ENCODE data around the gene TBX2.

The TBX2 gene

DNA sequence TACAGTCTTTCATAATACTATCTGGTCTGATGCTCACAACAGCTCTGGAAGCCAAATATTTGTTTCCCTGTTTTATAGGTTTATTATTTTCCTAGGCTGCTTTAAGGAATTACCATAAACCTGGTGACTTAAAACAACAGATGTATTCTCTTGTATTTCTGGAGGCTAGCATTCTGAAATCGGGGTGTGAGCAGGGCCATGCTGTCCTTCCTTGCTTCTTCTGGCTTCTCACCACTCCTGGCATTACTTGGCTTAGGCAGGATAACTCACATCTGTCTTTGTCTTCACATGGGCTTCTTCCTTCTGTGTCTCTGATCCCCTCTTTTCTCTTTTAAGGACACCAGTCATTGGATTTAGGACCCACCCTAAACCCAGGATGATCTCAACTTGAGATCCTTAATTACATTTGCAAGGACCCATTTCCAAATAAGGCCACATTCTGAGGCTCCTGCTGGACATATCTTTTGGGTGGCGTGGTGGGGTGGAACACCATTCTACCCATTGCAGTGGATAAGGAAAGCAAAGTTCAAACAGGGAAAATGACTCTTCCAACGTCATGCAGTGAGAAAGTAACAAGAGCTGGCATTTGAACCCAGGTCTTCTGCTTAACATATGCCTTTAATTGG lies 39.2 kb upstream of the TBX2 start:
- no peak for DNase-seq (ENCODE audit: low read depth)

DNA sequence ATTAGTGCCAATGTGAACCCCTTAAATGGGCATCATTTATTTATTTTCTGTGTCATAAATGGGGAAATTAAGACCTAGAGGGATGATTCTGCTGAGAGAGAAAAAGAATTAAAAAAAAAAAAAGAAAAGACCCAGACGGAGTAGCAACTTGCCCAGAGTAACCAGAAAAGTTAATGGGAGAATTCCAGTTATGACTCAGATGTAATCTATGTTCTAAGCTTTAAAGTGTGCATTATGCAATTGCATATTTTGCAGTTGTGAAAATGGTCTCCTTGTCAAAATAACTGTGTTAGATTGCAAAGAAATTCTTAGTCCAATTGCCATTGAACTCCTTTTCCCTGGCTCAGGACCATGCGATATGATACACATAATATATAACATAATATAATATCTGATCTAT lies 38.6 kb upstream of the TBX2 start:
- DNase-seq (ENCODE audit: low read depth) = peak; percentile 90
- no peak overlapping the region for H3K4me3 ChIP-seq (ENCODE audit: low read depth, low read length)
- TF ChIP-seq, protein P1, sequence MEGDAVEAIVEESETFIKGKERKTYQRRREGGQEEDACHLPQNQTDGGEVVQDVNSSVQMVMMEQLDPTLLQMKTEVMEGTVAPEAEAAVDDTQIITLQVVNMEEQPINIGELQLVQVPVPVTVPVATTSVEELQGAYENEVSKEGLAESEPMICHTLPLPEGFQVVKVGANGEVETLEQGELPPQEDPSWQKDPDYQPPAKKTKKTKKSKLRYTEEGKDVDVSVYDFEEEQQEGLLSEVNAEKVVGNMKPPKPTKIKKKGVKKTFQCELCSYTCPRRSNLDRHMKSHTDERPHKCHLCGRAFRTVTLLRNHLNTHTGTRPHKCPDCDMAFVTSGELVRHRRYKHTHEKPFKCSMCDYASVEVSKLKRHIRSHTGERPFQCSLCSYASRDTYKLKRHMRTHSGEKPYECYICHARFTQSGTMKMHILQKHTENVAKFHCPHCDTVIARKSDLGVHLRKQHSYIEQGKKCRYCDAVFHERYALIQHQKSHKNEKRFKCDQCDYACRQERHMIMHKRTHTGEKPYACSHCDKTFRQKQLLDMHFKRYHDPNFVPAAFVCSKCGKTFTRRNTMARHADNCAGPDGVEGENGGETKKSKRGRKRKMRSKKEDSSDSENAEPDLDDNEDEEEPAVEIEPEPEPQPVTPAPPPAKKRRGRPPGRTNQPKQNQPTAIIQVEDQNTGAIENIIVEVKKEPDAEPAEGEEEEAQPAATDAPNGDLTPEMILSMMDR (conservative IDR thresholded peaks at IDR 0.05; ENCODE audit: low read depth, low read length) = no peak

More for the DNA sequence above, 39.2 kb upstream of the TBX2 start:
- H3K4me3 ChIP-seq (ENCODE audit: low read depth, low read length) = no peak overlapping the region
- TF ChIP-seq, protein P1 (conservative IDR thresholded peaks at IDR 0.05; ENCODE audit: low read depth, low read length) = no peak

DNA sequence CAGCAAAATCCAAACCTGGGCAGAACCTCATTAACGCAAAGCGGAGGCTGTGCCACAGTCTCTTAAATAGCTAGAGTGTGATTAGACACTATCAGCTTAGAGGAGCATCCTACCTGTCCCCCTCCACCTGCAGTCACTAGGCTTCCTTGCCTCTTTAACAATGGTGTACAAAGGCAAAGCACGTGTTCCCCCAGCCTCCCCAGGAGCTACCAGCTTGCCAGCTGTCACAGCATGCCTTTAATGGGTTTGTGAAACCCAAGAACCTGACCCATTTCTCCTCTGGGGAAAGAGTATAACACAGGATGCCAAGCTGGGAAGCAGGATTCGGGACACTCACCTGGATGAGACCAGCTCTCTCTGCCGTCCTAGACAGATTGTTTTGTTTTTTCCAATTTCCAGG lies 37.2 kb upstream of the TBX2 start:
- TF ChIP-seq, protein P1 (conservative IDR thresholded peaks at IDR 0.05; ENCODE audit: low read depth, low read length) = no peak
- no peak for DNase-seq (ENCODE audit: low read depth)
- no peak overlapping the region for H3K4me3 ChIP-seq (ENCODE audit: low read depth, low read length)

DNA sequence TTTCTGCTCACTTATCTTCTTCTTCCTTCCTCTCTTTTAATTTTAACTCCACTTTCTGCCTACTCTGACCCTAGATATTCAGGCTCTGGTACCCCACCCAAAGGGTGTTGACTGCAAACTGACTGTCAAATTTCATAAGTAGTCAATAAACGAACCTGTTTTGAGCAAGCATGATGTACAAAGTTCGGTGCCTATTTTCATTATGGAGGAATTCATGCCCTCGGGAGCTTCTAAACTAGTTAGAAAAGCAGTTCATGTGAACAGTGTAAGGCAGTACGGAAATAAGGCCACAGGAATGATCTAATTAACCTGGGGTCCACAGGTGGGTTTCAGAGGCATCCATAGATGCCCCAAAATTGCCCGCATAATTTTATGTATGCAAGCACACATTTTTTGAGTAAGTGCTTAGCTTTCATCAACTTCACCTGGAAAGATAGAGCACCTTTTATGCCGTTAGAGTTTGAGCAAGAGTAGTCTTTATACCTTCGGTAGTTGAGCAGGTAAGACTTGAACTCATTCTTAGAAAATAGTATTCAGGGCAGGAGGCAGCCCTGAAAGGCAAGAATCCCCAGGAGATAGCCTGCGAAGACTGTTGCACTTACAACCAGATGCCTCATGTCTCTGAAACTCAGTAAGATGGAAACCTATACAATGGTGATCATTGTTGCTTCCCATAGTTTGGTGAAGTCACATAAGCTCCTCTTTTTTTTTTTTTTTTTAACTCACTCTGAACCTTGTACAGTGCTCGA lies 36.6 kb upstream of the TBX2 start:
- H3K4me3 ChIP-seq (ENCODE audit: low read depth, low read length) = no peak overlapping the region
- DNase-seq (ENCODE audit: low read depth) = no peak
- TF ChIP-seq, protein P1 (conservative IDR thresholded peaks at IDR 0.05; ENCODE audit: low read depth, low read length) = no peak

DNA sequence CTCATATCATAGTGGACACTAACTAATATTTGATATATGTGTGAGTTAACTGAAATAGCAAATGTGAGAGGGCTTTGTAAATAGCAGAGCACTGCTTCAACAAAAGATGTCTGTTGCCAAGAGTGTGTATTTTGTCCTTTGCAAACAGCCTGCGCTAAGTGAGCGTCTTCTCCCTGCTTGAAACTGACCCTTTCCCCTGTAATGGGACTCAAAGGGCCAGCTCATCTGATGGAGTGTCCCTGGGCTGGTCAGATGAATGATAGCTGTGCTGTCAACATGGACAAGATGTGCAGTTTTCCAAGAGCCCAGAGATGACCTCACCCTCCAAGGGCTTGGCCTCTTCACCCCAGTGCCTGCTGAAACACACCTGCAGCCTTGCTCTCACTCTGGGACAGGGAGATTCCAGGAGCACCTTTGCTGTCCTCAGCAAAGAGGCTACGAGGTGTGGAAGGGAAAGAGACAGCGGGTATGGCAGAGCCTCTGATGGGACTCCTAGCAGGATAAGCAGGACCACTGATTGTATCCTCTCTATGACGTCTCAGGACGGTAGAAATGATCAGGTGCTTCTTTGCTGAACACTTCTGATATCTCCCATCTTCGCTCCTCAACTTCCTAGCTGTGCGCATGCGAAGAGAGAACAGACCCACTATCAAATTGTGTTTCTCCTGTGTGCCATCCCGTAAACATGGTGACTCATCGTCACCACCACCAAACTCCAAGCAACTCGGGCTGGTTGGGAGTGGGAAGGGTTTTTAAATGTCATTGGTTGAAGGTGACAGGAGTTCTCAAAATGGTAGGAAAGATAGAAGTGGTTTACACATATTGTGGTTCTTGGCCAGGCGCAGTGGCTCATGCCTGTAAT lies 35.8 kb upstream of the TBX2 start:
- TF ChIP-seq, protein P1 (conservative IDR thresholded peaks at IDR 0.05; ENCODE audit: low read depth, low read length) = no peak
- DNase-seq (ENCODE audit: low read depth) = no peak
- H3K4me3 ChIP-seq (ENCODE audit: low read depth, low read length) = no peak overlapping the region

DNA sequence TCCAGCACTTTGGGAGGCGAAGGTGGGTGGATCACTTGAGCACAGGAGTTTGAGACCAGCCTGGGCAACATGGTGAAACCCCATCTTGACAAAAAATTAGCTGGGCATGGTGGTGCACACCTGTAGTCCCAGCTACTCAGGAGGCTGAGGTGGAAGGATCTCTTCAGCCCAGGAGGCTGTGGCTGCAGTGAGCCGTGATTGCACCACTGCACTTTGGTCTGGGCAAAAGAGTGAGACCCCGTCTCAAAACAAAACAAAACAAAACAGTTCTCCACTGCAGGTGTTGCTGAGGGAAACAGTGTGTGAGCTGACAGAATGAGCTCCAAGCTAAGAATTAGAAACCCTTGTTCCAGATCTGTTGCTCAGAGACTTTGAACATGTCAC lies 35.2 kb upstream of the TBX2 start:
- TF ChIP-seq, protein P1 (conservative IDR thresholded peaks at IDR 0.05; ENCODE audit: low read depth, low read length) = no peak
- no peak for DNase-seq (ENCODE audit: low read depth)
- no peak overlapping the region for H3K4me3 ChIP-seq (ENCODE audit: low read depth, low read length)

Measured in choroid plexus epithelial cell (primary cell).